ENCODE data around the gene TBC1D5.
"Not testable (repeated sequence)": the region's sequence is repeated elsewhere in the genome, so short reads cannot be mapped to it uniquely, and the experiment has no call there.

The TBC1D5 gene

GRCh38 chr3:17542591-17542990, 199.8 kb downstream of the TBC1D5 start:
- H3K4me1 ChIP-seq (ENCODE audit: control insufficient read depth, insufficient read depth, low read length) = peaks cover 25% of the 10 kb centered on the region
- H3K9me3 ChIP-seq (ENCODE audit: control insufficient read depth, insufficient read depth, low read length) = no peaks in the 10 kb centered on the region
- H3K9ac ChIP-seq (ENCODE audit: low read depth, low read length) = no peak overlapping the region
- H3K27ac ChIP-seq (ENCODE audit: low read depth, low read length) = no peak overlapping the region
- no peak overlapping the region for H3K4me3 ChIP-seq (ENCODE audit: low read depth, low read length)
- no peaks in the 10 kb centered on the region for H3K36me3 ChIP-seq (ENCODE audit: control insufficient read depth, insufficient read depth, low read length)
- H3K27me3 ChIP-seq (ENCODE audit: control insufficient read depth, insufficient read depth, low read length) = no peaks in the 10 kb centered on the region

DNA sequence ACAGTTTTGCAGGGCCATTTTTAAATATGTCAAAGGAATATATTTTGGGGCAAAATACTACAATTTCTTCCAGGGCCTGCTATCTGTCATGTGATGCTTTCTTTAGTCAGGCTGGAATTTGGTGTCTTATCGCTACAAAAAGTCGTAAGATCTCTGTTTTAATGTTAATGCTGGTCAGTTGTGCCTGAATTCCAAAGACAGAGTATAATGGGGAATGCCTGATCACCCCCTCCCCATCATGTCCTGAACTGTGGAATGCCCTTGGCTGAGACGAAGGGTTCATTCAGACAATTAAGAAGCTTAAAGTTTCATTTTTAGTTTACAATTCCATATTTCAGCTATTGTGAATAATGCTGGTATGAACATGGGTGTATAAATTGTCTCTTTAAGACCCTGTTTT, 203.0 kb downstream of the TBC1D5 start:
- no peaks in the 10 kb centered on the region for H3K9me3 ChIP-seq (ENCODE audit: control insufficient read depth, insufficient read depth, low read length)
- H3K27me3 ChIP-seq (ENCODE audit: control insufficient read depth, insufficient read depth, low read length) = no peaks in the 10 kb centered on the region
- peak overlapping the region; percentile 8 for H3K27ac ChIP-seq (ENCODE audit: low read depth, low read length)
- H3K4me3 ChIP-seq (ENCODE audit: low read depth, low read length) = no peak overlapping the region
- peaks cover 16% of the 10 kb centered on the region for H3K4me1 ChIP-seq (ENCODE audit: control insufficient read depth, insufficient read depth, low read length)
- H3K36me3 ChIP-seq (ENCODE audit: control insufficient read depth, insufficient read depth, low read length) = no peaks in the 10 kb centered on the region
- no peak overlapping the region for H3K9ac ChIP-seq (ENCODE audit: low read depth, low read length)

- H3K4me3 ChIP-seq (ENCODE audit: low read depth, low read length) = no peak overlapping the region
- H3K27me3 ChIP-seq (ENCODE audit: control insufficient read depth, insufficient read depth, low read length) = no peaks in the 10 kb centered on the region
- H3K27ac ChIP-seq (ENCODE audit: low read depth, low read length) = no peak overlapping the region
- no peaks in the 10 kb centered on the region for H3K36me3 ChIP-seq (ENCODE audit: control insufficient read depth, insufficient read depth, low read length)
- H3K9ac ChIP-seq (ENCODE audit: low read depth, low read length) = no peak overlapping the region
- H3K4me1 ChIP-seq (ENCODE audit: control insufficient read depth, insufficient read depth, low read length) = peaks cover 16% of the 10 kb centered on the region
- no peaks in the 10 kb centered on the region for H3K9me3 ChIP-seq (ENCODE audit: control insufficient read depth, insufficient read depth, low read length)
These were observed 207.2 kb downstream of the TBC1D5 start for GRCh38 chr3:17535274-17535673.

GRCh38 chr3:17532446-17532845, 210.0 kb downstream of the TBC1D5 start:
- not testable (repeated sequence) for H3K27me3 ChIP-seq (ENCODE audit: control insufficient read depth, insufficient read depth, low read length); H3K9ac ChIP-seq (ENCODE audit: low read depth, low read length); H3K4me1 ChIP-seq (ENCODE audit: control insufficient read depth, insufficient read depth, low read length); H3K27ac ChIP-seq (ENCODE audit: low read depth, low read length); H3K9me3 ChIP-seq (ENCODE audit: control insufficient read depth, insufficient read depth, low read length); H3K36me3 ChIP-seq (ENCODE audit: control insufficient read depth, insufficient read depth, low read length); H3K4me3 ChIP-seq (ENCODE audit: low read depth, low read length)

DNA sequence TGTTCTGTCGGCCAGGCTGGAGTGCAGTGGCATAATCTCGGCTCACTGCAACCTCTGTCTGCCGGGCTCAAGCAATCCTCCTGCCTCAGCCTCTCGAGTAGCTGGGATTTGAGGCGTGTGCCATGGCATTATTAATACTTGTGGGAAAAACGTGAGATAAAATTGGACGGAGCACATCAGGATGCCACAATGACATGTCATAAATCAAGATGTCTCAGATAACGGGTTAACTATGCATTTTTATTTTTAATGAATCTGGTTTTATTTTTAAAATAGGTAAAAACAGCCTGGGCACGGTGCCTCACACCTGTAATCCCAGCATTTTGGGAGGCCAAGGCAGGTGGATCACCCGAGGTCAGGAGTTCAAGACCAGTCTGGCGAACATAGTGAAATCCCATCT, 212.8 kb downstream of the TBC1D5 start:
- Histone ChIP-seq H3K4me1 (ENCODE audit: control insufficient read depth, insufficient read depth, low read length) (no peaks in the 10 kb centered on the region; the same call in 1 of the 2 replicates), H3K27ac (ENCODE audit: low read depth, low read length) (no peak overlapping the region), H3K4me3 (ENCODE audit: low read depth, low read length) (no peak overlapping the region), H3K27me3 (ENCODE audit: control insufficient read depth, insufficient read depth, low read length) (no peaks in the 10 kb centered on the region), H3K36me3 (ENCODE audit: control insufficient read depth, insufficient read depth, low read length) (no peaks in the 10 kb centered on the region), H3K9me3 (ENCODE audit: control insufficient read depth, insufficient read depth, low read length) (no peaks in the 10 kb centered on the region), H3K9ac (ENCODE audit: low read depth, low read length) (no peak overlapping the region)

DNA sequence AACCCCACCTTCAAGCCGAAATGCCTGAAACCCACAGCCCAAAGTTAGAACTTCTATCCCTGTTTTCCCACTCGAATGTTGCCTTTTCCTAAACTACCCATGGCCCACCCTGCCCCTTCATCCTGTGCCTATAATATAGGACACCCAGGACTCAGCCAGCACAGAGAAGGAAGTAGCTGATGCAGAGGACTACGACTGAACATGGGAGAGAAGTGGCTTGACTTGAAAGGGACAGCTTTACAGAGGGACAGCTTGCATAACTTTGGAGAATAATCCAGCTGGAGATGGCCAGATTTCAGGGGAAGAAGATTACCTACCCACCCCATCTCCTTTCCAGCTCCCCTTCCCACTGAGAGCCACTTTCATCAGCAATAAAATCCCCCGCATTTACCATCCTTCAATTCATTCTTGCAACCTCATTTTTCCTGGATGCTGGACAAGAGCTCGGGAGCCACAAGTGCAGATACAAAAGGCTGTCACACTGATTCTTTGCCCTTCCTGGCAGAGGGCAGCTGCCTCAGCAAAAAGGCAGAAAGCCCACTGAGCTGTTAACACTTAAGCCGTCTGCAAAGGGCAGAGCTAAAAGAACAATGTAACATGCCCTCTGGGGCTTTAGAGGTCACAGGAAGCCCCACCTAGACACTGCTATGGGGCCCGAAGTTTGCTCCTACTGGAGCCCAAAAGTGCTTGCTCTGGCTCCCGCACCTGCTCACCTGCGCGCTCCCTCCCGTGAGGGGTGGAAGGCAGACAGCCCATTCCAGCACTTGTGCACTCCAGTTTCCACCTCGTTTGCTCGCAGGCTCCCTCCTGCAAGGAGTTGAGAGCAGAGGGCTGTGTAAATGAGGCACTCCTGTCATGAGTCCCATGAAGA, 224.0 kb downstream of the TBC1D5 start:
- no peaks in the 10 kb centered on the region for H3K27me3 ChIP-seq (ENCODE audit: control insufficient read depth, insufficient read depth, low read length)
- H3K4me3 ChIP-seq (ENCODE audit: low read depth, low read length) = no peak overlapping the region
- no peaks in the 10 kb centered on the region for H3K9me3 ChIP-seq (ENCODE audit: control insufficient read depth, insufficient read depth, low read length)
- no peak overlapping the region for H3K27ac ChIP-seq (ENCODE audit: low read depth, low read length)
- H3K36me3 ChIP-seq (ENCODE audit: control insufficient read depth, insufficient read depth, low read length) = no peaks in the 10 kb centered on the region
- no peak overlapping the region for H3K9ac ChIP-seq (ENCODE audit: low read depth, low read length)
- H3K4me1 ChIP-seq (ENCODE audit: control insufficient read depth, insufficient read depth, low read length) = 0 out of 2 replicates have a peak, but pooled peaks cover 9% of the 10 kb centered on the region

DNA sequence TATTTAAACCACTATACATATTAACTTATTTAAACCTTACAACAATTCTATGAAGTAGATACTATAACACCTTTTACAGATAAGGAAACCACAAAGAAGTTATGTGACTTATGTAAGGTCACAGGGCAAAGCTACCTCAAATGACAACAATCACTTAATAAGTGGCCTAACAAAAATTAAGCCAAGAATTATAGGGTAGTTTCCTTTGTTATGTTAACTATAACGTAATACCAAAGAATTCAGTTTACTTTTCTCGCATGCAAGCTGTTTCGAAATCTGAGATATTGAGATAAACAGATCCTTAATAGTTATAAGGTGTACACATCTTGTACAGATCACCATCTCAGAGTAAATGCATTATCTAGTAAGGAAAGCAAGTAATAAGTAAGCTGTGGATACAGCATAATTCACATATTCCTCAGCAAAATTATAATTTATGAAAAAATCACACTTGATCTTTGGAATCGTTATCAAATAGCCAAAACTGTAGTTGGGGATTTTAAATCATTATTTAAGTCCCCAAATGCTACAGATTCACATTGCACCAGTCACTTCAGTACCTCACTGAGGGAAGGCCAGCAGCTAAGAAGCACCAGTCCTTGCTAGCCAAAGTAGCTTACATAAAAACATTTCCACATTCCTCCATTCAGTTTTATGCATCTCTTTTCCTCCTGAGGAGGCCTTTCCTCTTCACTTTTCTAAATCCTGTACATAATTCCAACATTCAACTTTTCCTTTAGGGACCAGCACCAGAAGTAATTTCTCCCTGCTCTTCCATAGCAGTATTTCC, 226.8 kb downstream of the TBC1D5 start:
- Histone ChIP-seq H3K4me1 (ENCODE audit: control insufficient read depth, insufficient read depth, low read length) (0 out of 2 replicates have a peak, but pooled peaks cover 9% of the 10 kb centered on the region), H3K36me3 (ENCODE audit: control insufficient read depth, insufficient read depth, low read length) (no peaks in the 10 kb centered on the region), H3K9ac (ENCODE audit: low read depth, low read length) (no peak overlapping the region), H3K4me3 (ENCODE audit: low read depth, low read length) (no peak overlapping the region), H3K9me3 (ENCODE audit: control insufficient read depth, insufficient read depth, low read length) (no peaks in the 10 kb centered on the region), H3K27me3 (ENCODE audit: control insufficient read depth, insufficient read depth, low read length) (no peaks in the 10 kb centered on the region), H3K27ac (ENCODE audit: low read depth, low read length) (no peak overlapping the region)

GRCh38 chr3:17514597-17514996, 227.8 kb downstream of the TBC1D5 start:
- no peaks in the 10 kb centered on the region for H3K9me3 ChIP-seq (ENCODE audit: control insufficient read depth, insufficient read depth, low read length)
- H3K27me3 ChIP-seq (ENCODE audit: control insufficient read depth, insufficient read depth, low read length) = no peaks in the 10 kb centered on the region
- no peak overlapping the region for H3K27ac ChIP-seq (ENCODE audit: low read depth, low read length)
- H3K4me3 ChIP-seq (ENCODE audit: low read depth, low read length) = no peak overlapping the region
- no peaks in the 10 kb centered on the region for H3K36me3 ChIP-seq (ENCODE audit: control insufficient read depth, insufficient read depth, low read length)
- 0 out of 2 replicates have a peak, but pooled peaks cover 9% of the 10 kb centered on the region for H3K4me1 ChIP-seq (ENCODE audit: control insufficient read depth, insufficient read depth, low read length)
- no peak overlapping the region for H3K9ac ChIP-seq (ENCODE audit: low read depth, low read length)

- no peak overlapping the region for H3K9ac ChIP-seq (ENCODE audit: low read depth, low read length)
- H3K27me3 ChIP-seq (ENCODE audit: control insufficient read depth, insufficient read depth, low read length) = no peaks in the 10 kb centered on the region
- H3K27ac ChIP-seq (ENCODE audit: low read depth, low read length) = no peak overlapping the region
These were observed 232.2 kb downstream of the TBC1D5 start for GRCh38 chr3:17510265-17510664.

GRCh38 chr3:17508180-17508752, 234.2 kb downstream of the TBC1D5 start:
- Histone ChIP-seq H3K4me3 (ENCODE audit: low read depth, low read length) (no peak overlapping the region), H3K27ac (ENCODE audit: low read depth, low read length) (no peak overlapping the region), H3K4me1 (ENCODE audit: control insufficient read depth, insufficient read depth, low read length) (peaks cover 13% of the 10 kb centered on the region; the same call in 1 of the 2 replicates), H3K9me3 (ENCODE audit: control insufficient read depth, insufficient read depth, low read length) (no peaks in the 10 kb centered on the region), H3K9ac (ENCODE audit: low read depth, low read length) (no peak overlapping the region), H3K36me3 (ENCODE audit: control insufficient read depth, insufficient read depth, low read length) (no peaks in the 10 kb centered on the region), H3K27me3 (ENCODE audit: control insufficient read depth, insufficient read depth, low read length) (no peaks in the 10 kb centered on the region)

More at GRCh38 chr3:17510265-17510664, 232.2 kb downstream of the TBC1D5 start:
- no peaks in the 10 kb centered on the region for H3K36me3 ChIP-seq (ENCODE audit: control insufficient read depth, insufficient read depth, low read length)
- no peaks in the 10 kb centered on the region for H3K9me3 ChIP-seq (ENCODE audit: control insufficient read depth, insufficient read depth, low read length)
- H3K4me1 ChIP-seq (ENCODE audit: control insufficient read depth, insufficient read depth, low read length) = peaks cover 13% of the 10 kb centered on the region; the same call in 1 of the 2 replicates
- H3K4me3 ChIP-seq (ENCODE audit: low read depth, low read length) = no peak overlapping the region
